GM12872 (cell line): ENCODE results near the gene EXD3.

Experiments used
- CTCF ChIP-seq: IDR thresholded peaks from 3 replicates; pipeline ENCODE4 v1.5.1; 2011; ENCODE audit warnings: low read depth, mild to moderate bottlenecking, low read length, moderate library complexity; ENCODE audit not compliant: insufficient read depth

EXD3 gene

GRCh38 chr9:137371521-137371941 lies 51.4 kb downstream of the EXD3 start:
- TF ChIP-seq CTCF = no peak

GRCh38 chr9:137370865-137371520 lies 52.0 kb downstream of the EXD3 start:
- no peak for TF ChIP-seq CTCF

- TF ChIP-seq CTCF = no peak
These were observed 52.8 kb downstream of the EXD3 start for GRCh38 chr9:137369911-137370764.

GRCh38 chr9:137369061-137369787 lies 53.7 kb downstream of the EXD3 start:
- TF ChIP-seq CTCF = no peak

- no peak for TF ChIP-seq CTCF
These were observed 54.4 kb downstream of the EXD3 start for GRCh38 chr9:137368431-137369035.

GRCh38 chr9:137367506-137368430 lies 55.2 kb downstream of the EXD3 start:
- TF ChIP-seq CTCF = no peak
